IMR-90 (cell line): ENCODE results near the gene ITPR2. TPM values are rescaled to one million over a fixed set of nuclear protein-coding genes. Genes with fewer than 3 reads are reported as not detected.
"Not testable (repeated sequence)": the region's sequence is repeated elsewhere in the genome, so short reads cannot be mapped to it uniquely, and the experiment has no call there.

Experiments
- ATAC-seq: fragments of 200-7000 bp; cut with Tn5 transposase; 2 replicates; pipeline ENCODE4 v1.9.1; 2020; ENCODE audit warnings: low read depth, mild to moderate bottlenecking, moderate library complexity
- BruUV-seq: library from RNA; stranded (reverse); fragments of 400-500 nt; replicated peaks from 2 replicates; lab custom pipeline; 2021; lab: Mats Ljungman, UMichigan
- CTCF ChIA-PET: fragments of 300-600 bp; formaldehyde crosslinking; extraction: SDS; loops from one replicate; lab custom pipeline; 2021; ENCODE audit warnings: antibody characterized with exemption; lab: Yijun Ruan, JAX
- POLR2A ChIA-PET: fragments of 300-600 bp; sonication (Branson Sonifier 250); formaldehyde crosslinking; loops from one replicate; lab custom pipeline; 2022; ENCODE audit warnings: antibody characterized with exemption; ENCODE audit not compliant: unreplicated experiment; lab: Charles Lee
- DNase-seq: peaks from one replicate; pipeline ENCODE4 v3.0.0; 2013
- H2AFZ ChIP-seq: replicated peaks from 2 replicates; pipeline ENCODE3; 2013; ENCODE audit warnings: low read length, mild to moderate bottlenecking; ENCODE audit not compliant: poor library complexity
- H2AK5ac ChIP-seq: 2 replicates; pipeline ENCODE4 v1.6.1; 2013; ENCODE audit warnings: low read depth, low read length, inconsistent platforms
- H2AK9ac ChIP-seq: replicated peaks from 2 replicates; pipeline ENCODE3; 2013; ENCODE audit warnings: mild to moderate bottlenecking, low read depth, low read length, moderate library complexity; ENCODE audit not compliant: poor library complexity
- H2BK120ac ChIP-seq: 2 replicates; pipeline ENCODE4 v1.6.1; 2013; ENCODE audit warnings: low read depth, low read length, inconsistent platforms
- H2BK15ac ChIP-seq: 3 replicates; pipeline ENCODE4 v1.6.1; 2013; ENCODE audit warnings: low read depth, low read length, inconsistent platforms
- H2BK20ac ChIP-seq: 2 replicates; pipeline ENCODE4 v1.6.1; 2013; ENCODE audit warnings: low read depth, mild to moderate bottlenecking, inconsistent platforms, low read length, moderate library complexity
- H2BK5ac ChIP-seq: 2 replicates; pipeline ENCODE4 v1.6.1; 2013; ENCODE audit warnings: mild to moderate bottlenecking, low read depth, low read length, inconsistent platforms; ENCODE audit not compliant: poor library complexity, severe bottlenecking
- H3K14ac ChIP-seq: replicated peaks from 2 replicates; pipeline ENCODE4 v1.6.1; 2013; ENCODE audit warnings: low read depth, low read length, inconsistent platforms
- H3K18ac ChIP-seq: 2 replicates; pipeline ENCODE4 v1.6.1; 2013; ENCODE audit warnings: low read depth, low read length, control low read depth
- H3K23ac ChIP-seq: 2 replicates; pipeline ENCODE4 v1.6.1; 2013; ENCODE audit warnings: low read depth, low read length, inconsistent platforms
- H3K27ac ChIP-seq: 2 replicates; pipeline ENCODE4 v1.5.1; 2013; ENCODE audit warnings: mild to moderate bottlenecking, control low read depth, low read length; ENCODE audit not compliant: insufficient read depth
- H3K27me3 ChIP-seq: 2 replicates; pipeline ENCODE4 v1.6.1; 2013; ENCODE audit warnings: low read length; ENCODE audit not compliant: control insufficient read depth, insufficient read depth
- H3K36me3 ChIP-seq: 2 replicates; pipeline ENCODE4 v1.6.1; 2013; ENCODE audit warnings: low read length, mixed read lengths; ENCODE audit not compliant: control insufficient read depth, insufficient read depth
- H3K4ac ChIP-seq: 2 replicates; pipeline ENCODE4 v1.6.1; 2013; ENCODE audit warnings: low read depth, low read length, inconsistent platforms
- H3K4me1 ChIP-seq: 2 replicates; pipeline ENCODE4 v1.6.1; 2013; ENCODE audit warnings: low read length, mixed read lengths; ENCODE audit not compliant: control insufficient read depth, insufficient read depth
- H3K4me2 ChIP-seq: 2 replicates; pipeline ENCODE4 v1.6.1; 2013; ENCODE audit warnings: low read depth, mild to moderate bottlenecking, control low read depth, low read length, moderate library complexity
- H3K4me3 ChIP-seq: 2 replicates; pipeline ENCODE4 v1.5.1; 2013; ENCODE audit warnings: low read depth, mild to moderate bottlenecking, control low read depth, low read length, moderate library complexity; ENCODE audit not compliant: insufficient read depth
- H3K56ac ChIP-seq: 2 replicates; pipeline ENCODE4 v1.6.1; 2013; ENCODE audit warnings: low read length, inconsistent platforms; ENCODE audit not compliant: insufficient read depth; ENCODE audit errors: extremely low read depth
- H3K79me1 ChIP-seq, 2 experiments: 2 replicates each; pipeline ENCODE4 v1.6.1; 2013; ENCODE audit warnings: low read length in 2 of 2, inconsistent platforms in 1 of 2, low read depth in 1 of 2
- H3K9ac ChIP-seq: 2 replicates; pipeline ENCODE4 v1.6.1; 2013; ENCODE audit warnings: low read depth, low read length, control low read depth
- H3K9me1 ChIP-seq: 2 replicates; pipeline ENCODE4 v1.6.1; 2013; ENCODE audit warnings: low read length, inconsistent platforms; ENCODE audit not compliant: insufficient read depth
- H3K9me3 ChIP-seq: 2 replicates; pipeline ENCODE4 v1.6.1; 2013; ENCODE audit warnings: low read length; ENCODE audit not compliant: control insufficient read depth, insufficient read depth
- H4K20me1 ChIP-seq: 2 replicates; pipeline ENCODE4 v1.6.1; 2013; ENCODE audit warnings: low read length, inconsistent platforms; ENCODE audit not compliant: insufficient read depth
- H4K5ac ChIP-seq: 2 replicates; pipeline ENCODE4 v1.6.1; 2013; ENCODE audit warnings: mild to moderate bottlenecking, low read depth, low read length, control low read depth
- H4K8ac ChIP-seq, 2 experiments: 2 replicates each; pipeline ENCODE4 v1.6.1; 2013; ENCODE audit warnings: low read depth in 2 of 2, low read length in 2 of 2, control low read depth in 1 of 2, inconsistent platforms in 1 of 2
- H4K91ac ChIP-seq: 2 replicates; pipeline ENCODE4 v1.6.1; 2013; ENCODE audit warnings: low read depth, low read length, inconsistent platforms; ENCODE audit not compliant: insufficient read depth
- POLR2A ChIP-seq: IDR thresholded peaks from 2 replicates; pipeline ENCODE4 v1.6.1; 2012; ENCODE audit warnings: mild to moderate bottlenecking, low read depth, low read length
- RCOR1 ChIP-seq: IDR thresholded peaks from 2 replicates; pipeline ENCODE4 v1.6.1; 2012; ENCODE audit warnings: mild to moderate bottlenecking, low read length, improper control_type of control experiment; ENCODE audit not compliant: insufficient replicate concordance
- RFX5 ChIP-seq: IDR thresholded peaks from 2 replicates; pipeline ENCODE4 v1.8.0; 2012; ENCODE audit warnings: low read depth, mild to moderate bottlenecking, low read length, moderate library complexity
- WGBS, 2 experiments: methylation state at CpG; one replicate each; pipeline versions ENCODE4 v1.1.5 to v1.1.7; 2013; ENCODE audit warnings: missing lambda C conversion rate in 2 of 2; ENCODE audit not compliant: insufficient read length in 1 of 2; ENCODE audit errors: extremely low coverage in 2 of 2; 5-methylcytosine and 5-hydroxymethylcytosine counted together
- dilution Hi-C: fragments of 300-500 bp; cut with HindIII; formaldehyde crosslinking; loops from one replicate; pipeline ENCODE4 v1.14.3; 2018; ENCODE audit warnings: low sequenced_read_pairs; ENCODE audit not compliant: unreplicated experiment
- in situ Hi-C: fragments of 300-500 bp; cut with MboI; formaldehyde crosslinking; loops from 3 replicates; pipeline ENCODE4 v1.14.3; 2019; ENCODE audit warnings: low sequenced_read_pairs, inconsistent platforms, mixed read lengths
- intact Hi-C: fragments of 100-400 bp; cut with micrococcal nuclease; formaldehyde crosslinking; loops from 2 replicates; pipeline ENCODE4 v1.10.0; 2022
- polyA plus RNA-seq, 3 experiments: library from polyadenylated mRNA; depleted of rRNA; stranded (reverse); fragments of >200 nt; gene quantifications; 2 replicates each; pipeline ENCODE4 v1.2.3, GENCODE V29; 2012; ENCODE audit warnings: low replicate concordance in 1 of 3
- total RNA-seq: library from RNA; depleted of rRNA; stranded (reverse); fragments of >200 nt; gene quantifications from 2 replicates; pipeline ENCODE4 v1.2.3, GENCODE V29; 2012

The ITPR2 gene
- total and polyA plus RNA-seq, 2 of the 4 experiments (the other 2 are of a cell fraction): 1.2 to 9.0 TPM

DNA sequence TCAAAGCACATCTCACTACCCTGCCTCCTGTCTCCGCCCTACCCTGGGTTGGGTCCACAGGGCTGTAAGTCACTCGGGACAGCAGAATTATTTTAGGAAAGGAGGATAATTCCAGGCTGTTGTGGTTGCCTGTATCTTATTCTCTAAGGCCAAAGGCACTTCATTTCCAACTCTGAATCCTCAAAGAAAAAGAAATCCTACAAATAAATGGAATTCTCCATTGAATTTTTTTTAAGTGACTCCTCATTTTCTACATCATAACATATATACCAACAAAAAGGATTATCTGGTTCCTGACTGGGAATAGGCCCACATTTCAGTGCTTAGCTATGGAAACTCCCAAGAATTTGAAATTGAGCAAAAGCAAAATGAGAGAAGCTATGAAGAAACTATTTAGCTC lies 186.4 kb downstream of the ITPR2 start:
- H3K36me3 ChIP-seq: no peaks in the 10 kb centered on the region
- H3K4me2 ChIP-seq: no peak overlapping the region
- no peak overlapping the region for H2AK9ac ChIP-seq
- peak overlapping the region; percentile 61; the same call in 1 of the 2 replicates for H2BK20ac ChIP-seq
- H2BK120ac ChIP-seq: peak overlapping the region; percentile 79
- intact Hi-C loops: no loop called here
- CTCF ChIA-PET: interaction anchor here (0.9 to 1.6 kb wide), 2 partner anchors 16 to 17 kb away, joined by 4 read pairs; no protein-coding TSS in a partner anchor
- WGBS, 2 experiments: no CpG with 5 or more reads among the region's 2 CpGs
- H3K18ac ChIP-seq: peak overlapping the region; percentile 85; the same call in 1 of the 2 replicates
- BruUV-seq: no TSS peak
- no peaks in the 10 kb centered on the region for H4K20me1 ChIP-seq
- H3K9me1 ChIP-seq: peaks cover 6% of the 10 kb centered on the region; the same call in 1 of the 2 replicates
- H3K79me1 ChIP-seq: no peaks in the 10 kb centered on the region
- POLR2A ChIA-PET: no interaction called here
- dilution Hi-C loops: no loop called here
- no peaks in the 10 kb centered on the region for H3K27me3 ChIP-seq
- no peak overlapping the region for H3K4me3 ChIP-seq
- H3K56ac ChIP-seq: no peak overlapping the region
- peak overlapping the region; percentile 86; the same call in 1 of the 2 replicates for H4K5ac ChIP-seq
- peak overlapping the region; percentile 83; the same call in 1 of the 2 replicates for H4K91ac ChIP-seq
- H3K23ac ChIP-seq: peak overlapping the region; percentile 28; the same call in 1 of the 2 replicates
- peaks cover 11% of the 10 kb centered on the region for H3K4me1 ChIP-seq
- no peak overlapping the region for H3K9ac ChIP-seq
- TF ChIP-seq RCOR1 (no peak), RFX5 (no peak), POLR2A (no peak)
- H2AK5ac ChIP-seq: peak overlapping the region; percentile 91
- H3K4ac ChIP-seq: peak overlapping the region; percentile 58
- H4K8ac ChIP-seq: peak overlapping the region; percentile 63 to 72; a peak in 3 of 4 replicates
- in situ Hi-C loops: no loop called here
- no peak overlapping the region for H2AFZ ChIP-seq
- peak overlapping the region; percentile 91; the same call in 1 of the 2 replicates for H3K14ac ChIP-seq
- peak overlapping the region; percentile 86; the same call in 2 of the 3 replicates for H2BK15ac ChIP-seq
- H2BK5ac ChIP-seq: peak overlapping the region; percentile 74
- DNase-seq (peak; percentile 18), ATAC-seq (no peak)
- no peaks in the 10 kb centered on the region for H3K9me3 ChIP-seq
- H3K27ac ChIP-seq: 0 out of 2 replicates have a peak overlapping the region, but pooled peaks have one; percentile 14

DNA sequence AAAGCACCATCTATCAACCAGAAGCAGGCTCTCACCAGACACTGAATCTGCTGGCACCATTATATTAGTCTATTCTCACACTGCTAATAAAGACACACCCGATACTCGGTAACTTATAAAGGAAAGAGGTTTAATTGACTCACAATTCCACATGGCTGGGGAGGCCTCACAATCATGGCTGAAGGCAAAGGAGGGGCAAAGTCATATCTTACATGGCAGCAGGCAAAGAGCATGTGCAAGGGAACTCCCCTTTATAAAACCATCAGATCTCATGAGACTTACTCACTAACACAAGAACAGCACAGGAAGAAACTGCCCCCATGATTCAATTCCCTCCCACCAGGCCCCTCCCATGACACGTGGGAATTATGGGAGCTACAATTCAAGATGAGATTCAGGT lies 188.6 kb downstream of the ITPR2 start:
- in situ Hi-C loops, H3K56ac ChIP-seq, H3K27me3 ChIP-seq, H4K91ac ChIP-seq, H2BK15ac ChIP-seq, H3K9me1 ChIP-seq, H4K5ac ChIP-seq, POLR2A ChIA-PET, H3K9me3 ChIP-seq, H2BK5ac ChIP-seq, H2AFZ ChIP-seq, H4K8ac ChIP-seq, H3K79me1 ChIP-seq, H3K4me2 ChIP-seq, ATAC-seq, H2BK120ac ChIP-seq, H2AK5ac ChIP-seq, H4K20me1 ChIP-seq, H3K18ac ChIP-seq, BruUV-seq, H2BK20ac ChIP-seq, H3K4me3 ChIP-seq, CTCF ChIA-PET, H3K23ac ChIP-seq, H3K36me3 ChIP-seq, H3K9ac ChIP-seq, DNase-seq, intact Hi-C loops, H3K27ac ChIP-seq, H3K14ac ChIP-seq, dilution Hi-C loops: not testable (repeated sequence)
- WGBS, 2 experiments: no CpG with 5 or more reads among the region's 3 CpGs
- H3K4me1 ChIP-seq: peaks cover 11% of the 10 kb centered on the region
- H2AK9ac ChIP-seq: peak overlapping the region; percentile 15
- 0 out of 2 replicates have a peak overlapping the region, but pooled peaks have one; percentile 18 for H3K4ac ChIP-seq
